Raji (cell line): Measurements from ENCODE around the gene ITGA4.

Experiments
- POLR2A ChIP-seq: IDR thresholded peaks from 2 replicates; pipeline ENCODE4 v1.6.1; 2011; ENCODE audit warnings: low read depth, low read length, control low read depth; ENCODE audit not compliant: insufficient read depth

The ITGA4 gene

DNA sequence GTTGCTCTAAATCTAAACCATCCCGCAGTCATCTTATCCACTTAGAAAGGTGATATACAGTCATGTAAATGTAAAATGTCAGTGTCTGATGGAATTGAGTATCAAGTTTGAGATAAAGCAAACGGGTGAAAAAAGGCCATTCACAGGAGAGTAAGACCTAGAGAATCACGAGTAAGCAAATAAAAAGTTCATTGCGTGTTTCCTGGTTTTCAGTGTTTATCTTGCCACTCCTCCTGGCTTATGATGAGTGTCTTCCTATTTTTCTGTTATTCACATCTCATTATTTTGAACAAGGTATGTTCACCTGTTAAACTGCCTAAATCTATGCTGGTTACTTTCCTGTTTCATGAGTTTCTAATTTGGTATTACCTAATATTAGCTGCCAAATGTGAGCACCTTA, 68.8 kb downstream of the ITGA4 start:
- no peak for TF ChIP-seq POLR2A

DNA sequence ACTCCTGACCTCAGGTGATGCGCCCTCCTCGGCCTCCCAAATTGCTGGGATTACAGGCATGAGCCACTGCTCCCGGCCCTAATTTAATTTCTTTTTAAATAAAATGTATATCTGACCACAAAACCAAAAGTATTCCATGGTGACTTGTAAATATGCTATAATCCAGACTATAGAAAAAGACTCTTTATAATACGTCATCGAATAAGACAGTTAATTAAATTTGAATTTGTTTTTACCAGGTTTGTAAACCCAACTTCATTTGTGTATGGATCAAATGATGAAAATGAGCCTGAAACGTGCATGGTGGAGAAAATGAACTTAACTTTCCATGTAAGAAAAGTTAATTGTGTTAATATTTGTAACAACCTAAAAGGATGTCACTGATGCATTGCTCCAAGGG, 69.9 kb downstream of the ITGA4 start:
- no peak for TF ChIP-seq POLR2A

DNA sequence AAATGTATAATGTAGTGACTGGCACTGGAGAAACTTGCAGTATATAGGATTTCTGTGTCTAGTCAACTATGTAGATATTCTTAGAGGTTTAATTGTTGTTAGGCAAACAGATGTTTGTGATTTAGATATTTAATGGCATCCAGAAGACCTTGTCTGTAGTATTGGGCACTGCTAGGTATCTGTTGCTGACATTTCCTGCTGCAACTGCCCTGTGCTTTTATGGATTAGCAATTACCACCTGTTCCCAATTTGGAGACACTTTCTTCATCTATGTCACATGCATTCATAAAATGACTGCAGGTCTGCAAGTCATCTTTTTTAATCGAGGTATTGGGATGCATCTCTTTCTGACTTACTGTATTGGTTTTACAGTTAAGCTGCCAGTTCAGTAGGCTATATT, 71.3 kb downstream of the ITGA4 start:
- TF ChIP-seq POLR2A = no peak

DNA sequence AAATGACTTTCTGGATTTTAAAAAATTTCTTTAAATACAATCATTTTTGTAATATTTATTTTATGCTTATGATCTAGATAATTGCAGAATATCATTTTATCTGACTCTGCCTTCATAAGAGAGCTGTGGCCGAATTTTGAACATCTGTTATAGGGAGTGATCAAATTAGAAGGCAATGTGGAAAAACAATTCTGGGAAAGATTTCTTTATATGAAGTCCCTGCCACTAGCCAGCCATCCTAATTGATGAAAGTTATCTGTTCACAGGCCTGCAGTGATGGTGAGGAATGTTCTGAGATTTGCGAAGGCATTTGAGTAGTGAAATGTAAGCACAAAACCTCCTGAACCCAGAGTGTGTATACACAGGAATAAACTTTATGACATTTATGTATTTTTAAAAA, 79.5 kb downstream of the ITGA4 start:
- TF ChIP-seq POLR2A = no peak

DNA sequence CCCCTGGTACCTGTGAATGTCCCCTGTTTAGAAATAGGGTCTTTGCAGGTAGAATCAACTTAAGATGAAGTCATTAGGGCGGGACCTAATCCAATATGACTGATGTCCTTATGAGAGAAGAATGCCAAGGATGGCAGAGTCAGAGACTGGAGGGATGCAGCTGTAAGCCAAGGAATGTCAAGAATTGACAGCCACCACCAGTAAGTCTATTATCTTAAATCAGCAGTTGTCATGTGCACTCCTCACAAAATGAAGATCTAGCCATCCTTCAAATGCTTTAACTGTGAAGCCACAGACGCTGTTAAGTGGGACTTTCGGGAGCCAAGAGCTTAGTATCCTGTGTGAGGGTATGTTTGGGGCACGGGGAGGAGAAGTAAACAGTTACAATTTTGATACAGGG, 83.2 kb downstream of the ITGA4 start:
- TF ChIP-seq POLR2A = no peak

DNA sequence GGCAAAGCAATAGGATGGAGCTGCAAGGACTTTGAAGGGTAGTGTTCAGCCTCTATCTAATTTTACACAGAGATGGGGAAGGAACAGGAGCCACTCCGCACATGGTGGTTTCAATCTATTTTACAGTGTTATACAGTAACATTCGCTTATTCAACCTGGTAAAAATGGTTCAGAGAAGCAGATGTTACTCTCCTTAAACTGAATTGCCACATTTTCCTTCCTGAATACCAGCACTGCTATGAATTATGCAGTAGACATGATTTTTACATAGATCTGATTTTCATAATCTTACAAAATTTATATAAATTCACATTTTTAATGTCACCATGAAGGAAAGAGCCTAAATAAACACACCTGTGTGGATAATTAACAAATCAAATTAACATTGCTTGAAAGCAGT, 85.0 kb downstream of the ITGA4 start:
- no peak for TF ChIP-seq POLR2A

DNA sequence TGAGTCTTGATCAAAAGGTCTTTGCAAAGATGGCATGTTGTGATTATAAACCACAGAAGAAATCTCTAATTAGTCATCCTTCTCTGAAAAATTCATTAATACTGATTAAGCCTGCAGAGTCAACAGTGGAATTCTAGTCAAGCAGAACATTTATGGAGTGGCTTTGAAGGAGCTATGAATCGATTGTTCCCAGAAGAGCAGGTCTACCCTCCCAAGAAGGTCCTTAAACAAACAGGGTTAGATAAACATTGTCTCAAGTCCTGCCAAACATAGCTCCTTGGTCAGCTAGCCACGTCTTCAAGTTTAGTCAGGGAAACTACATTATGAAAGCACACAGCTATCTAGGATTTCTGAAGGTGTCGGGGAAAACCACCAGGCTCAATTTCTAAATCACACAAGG, 88.9 kb downstream of the ITGA4 start:
- TF ChIP-seq POLR2A = no peak

DNA sequence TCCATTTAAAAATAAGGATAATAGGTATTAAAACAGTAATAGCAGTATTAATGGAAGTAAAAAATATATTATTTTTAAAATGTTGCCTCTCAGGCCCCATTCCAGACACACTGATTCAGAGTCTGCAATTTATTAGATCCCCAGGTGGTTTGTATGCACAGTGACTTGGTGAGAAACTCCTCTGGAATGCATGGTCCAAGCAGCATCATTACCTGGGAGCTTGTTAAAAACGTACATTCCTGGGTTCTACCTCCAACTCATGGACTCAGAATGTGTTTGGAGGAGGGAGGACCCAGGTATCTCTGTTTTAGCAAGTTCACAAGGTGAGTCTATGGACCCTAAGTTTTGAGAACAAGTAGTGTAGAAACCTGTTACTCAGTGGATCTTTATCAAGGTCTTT, 95.6 kb downstream of the ITGA4 start:
- no peak for TF ChIP-seq POLR2A

DNA sequence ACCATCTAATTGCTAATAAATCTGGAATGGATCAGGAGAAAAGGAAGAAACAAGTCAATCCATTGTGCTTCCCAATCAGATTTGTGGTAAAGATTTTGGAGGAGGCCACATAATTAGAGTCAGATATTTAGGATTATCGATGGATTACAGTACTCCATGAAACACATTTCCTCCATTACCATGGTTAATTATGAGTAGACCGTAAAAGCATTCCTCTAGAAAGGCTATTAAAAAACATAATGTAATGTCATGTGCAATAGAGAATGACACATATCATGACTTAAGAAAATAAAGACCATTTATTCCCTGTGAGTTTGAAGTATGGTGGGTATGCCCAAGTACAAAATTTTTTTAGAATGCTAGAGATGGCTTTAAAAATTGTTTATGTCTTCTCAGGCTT, 96.1 kb downstream of the ITGA4 start:
- no peak for TF ChIP-seq POLR2A

DNA sequence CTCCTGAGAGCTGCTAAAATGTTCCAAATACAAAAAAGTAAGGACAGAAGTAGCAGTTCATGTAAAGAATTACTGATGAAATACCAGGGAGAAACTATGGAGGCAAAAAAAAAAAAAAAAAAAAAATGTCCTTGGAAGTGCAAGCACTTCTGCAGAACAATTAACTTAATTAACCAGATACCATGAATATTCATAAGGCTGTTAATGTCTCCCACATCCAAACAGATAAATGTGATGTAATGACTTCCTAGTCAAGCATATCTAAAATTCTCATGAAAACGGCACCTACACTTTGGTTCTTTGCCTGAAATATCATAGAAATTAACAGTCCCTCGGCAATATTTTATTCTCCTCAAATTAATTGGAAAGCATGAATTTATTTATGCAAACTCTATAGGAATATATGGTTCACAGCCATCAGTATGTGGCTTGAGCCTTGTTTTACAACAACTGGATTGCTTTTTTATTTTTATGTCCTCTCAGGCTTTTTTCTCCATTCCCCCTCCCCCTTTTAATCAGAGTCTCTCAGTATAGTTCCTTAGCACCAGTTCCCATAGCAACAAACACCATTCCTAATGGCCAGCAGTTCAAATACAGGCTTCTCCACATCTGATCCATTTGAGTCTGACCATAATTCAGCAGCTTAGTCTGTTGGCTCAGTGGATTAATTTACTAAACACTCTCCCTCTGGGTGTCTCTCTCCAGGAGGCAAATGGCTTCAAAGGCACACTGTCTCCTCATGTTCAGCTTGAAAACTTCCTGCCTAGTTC, 97.1 kb downstream of the ITGA4 start:
- no peak for TF ChIP-seq POLR2A

DNA sequence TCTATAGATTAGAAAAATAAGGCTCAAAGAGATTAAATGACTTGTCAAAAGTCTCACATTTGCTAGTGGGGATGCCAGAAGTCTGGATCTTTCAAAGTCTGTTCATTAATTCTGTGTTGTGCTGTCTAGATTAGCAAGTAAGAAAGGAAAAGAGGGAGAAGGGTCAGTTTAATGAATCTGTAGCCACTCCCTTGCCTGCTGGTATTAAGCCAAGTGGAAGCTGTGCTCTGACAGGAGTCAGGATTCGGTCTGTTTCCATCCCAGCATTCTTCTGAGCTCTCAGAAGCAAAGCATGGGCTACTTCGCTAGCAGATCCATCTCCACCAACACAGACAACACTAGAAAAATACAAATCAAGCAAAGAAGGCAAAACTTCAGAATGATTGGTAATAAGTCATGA, 101.2 kb downstream of the ITGA4 start:
- no peak for TF ChIP-seq POLR2A

DNA sequence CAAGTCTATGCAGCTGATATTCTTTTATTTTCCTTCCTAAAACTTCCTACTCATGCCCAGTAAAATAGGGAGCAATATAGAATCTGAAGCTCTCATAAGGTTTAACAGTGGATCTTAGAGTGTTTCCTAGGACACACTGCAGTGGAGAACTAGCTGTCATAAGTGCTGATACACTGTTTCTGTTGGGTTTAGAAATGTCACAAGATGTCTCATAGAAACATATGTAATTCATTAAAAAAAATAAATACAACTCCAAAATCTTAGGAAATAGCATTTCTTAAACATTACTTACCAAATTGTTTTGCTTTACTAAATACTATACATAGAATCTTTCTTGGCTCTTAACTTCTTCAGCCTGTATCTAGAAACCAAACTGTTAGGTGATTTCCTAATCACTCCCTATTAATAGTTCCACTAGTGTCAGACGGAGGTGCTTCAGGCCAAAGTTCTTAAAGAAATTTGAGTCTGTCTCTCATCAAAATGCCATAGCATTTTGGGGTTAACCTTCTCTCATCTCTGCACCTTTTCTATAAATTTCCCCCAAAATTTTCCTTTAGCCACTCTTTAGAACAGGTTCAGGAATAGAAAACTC, 106.0 kb downstream of the ITGA4 start:
- TF ChIP-seq POLR2A = no peak

DNA sequence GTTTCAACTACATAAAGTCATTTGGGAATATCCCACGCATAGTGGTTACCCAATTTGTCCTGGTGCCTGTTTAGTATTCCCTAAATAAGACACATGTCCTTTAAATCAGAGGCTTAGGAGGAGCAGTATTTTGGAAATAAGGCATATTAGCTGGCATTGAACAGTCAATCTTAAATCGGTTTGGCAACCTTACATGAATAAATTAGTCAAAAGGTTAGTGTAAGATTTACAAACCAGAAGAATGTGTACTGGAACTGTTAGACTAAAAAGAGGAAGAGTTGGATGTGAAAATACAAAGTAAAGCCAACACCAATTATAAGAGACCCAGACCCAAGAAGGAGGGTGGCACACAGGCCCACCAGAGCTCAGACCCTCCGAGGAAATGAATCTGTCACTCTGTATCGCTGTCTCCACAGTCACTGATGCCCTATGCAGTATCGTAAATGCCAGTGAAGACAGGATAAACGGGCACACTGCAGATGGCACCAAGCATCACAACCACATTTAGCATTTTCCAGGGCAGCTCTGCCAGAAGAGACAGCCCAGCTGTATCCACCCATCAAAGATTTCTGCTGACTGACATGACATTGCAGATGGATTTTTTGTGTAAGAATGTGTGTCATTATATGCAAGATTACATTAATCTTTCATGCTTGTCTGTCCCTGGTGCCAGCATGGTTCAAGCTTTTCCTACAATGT, 109.3 kb downstream of the ITGA4 start:
- TF ChIP-seq POLR2A = no peak

DNA sequence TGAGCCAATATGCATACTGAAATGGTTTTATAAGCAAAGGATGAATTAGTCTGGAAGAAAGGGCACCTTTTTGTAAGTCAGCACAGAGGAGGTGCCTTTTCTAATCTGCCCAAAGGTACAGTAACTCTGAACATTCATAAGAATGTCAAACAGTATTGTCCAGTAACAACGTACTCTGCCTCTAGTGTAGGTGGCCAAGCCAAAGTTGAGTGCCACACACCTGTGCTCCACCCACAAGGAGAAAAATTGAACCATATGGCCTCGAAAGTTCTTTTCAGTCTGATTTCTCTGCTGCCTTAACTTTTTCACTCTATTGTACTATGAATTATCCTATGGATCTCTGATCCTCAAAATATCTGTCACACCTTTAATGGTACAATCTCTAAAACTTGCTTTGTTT, 112.9 kb downstream of the ITGA4 start:
- TF ChIP-seq POLR2A = no peak

DNA sequence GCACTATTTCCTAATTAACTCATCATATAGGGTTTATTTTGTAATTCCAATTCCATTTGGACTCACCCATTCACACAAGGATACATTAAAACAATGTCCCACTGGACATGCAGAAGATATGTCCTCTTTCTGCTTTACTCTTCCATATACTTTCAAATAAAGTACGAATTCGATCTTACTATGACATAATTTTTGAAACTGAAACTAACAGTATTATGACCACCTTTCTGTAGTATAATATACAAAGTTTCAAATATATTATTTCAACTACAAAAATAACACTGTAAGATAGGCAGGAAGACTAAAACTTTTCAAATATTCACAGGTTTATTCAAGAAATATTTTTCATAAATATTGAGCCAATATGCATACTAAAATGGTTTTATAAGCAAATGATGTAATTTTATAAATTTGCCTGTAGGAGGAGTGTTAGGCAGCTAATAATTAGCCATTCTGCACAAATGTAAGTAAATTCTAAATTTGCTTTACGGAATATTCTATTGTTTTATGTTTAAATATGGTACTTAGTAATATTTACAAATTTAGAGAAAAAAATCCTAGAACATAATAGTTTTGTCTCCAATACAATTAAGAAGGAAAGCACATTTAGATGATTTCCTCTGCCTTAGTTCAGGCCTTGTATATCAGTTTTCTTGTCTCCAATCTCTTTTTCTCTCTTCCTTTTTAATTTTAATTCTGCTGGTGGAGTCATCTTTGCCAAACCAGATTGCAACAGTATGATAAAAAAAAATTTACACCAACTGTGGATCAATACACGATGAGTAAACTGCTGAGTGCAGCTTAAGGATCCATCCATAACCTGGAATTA, 113.9 kb downstream of the ITGA4 start:
- no peak for TF ChIP-seq POLR2A
